Mammary epithelial cell (primary cell): ENCODE results near the gene DUSP28.

Experiments used
- EZH2 ChIP-seq: IDR thresholded peaks from 2 replicates; pipeline ENCODE4 v1.6.1; 2012; ENCODE audit warnings: low read length, inconsistent platforms, borderline replicate concordance
- TF ChIP-seq, protein P1 (sequence below), 2 donors: IDR thresholded peaks in 1 of 2; conservative IDR thresholded peaks in 1 of 2; 2 replicates each; pipeline ENCODE4 v1.5.1; 2011 to 2012; ENCODE audit warnings: inconsistent platforms in 2 of 2, low read length in 2 of 2, mild to moderate bottlenecking in 2 of 2, control low read depth in 1 of 2, low read depth in 1 of 2; ENCODE audit not compliant: insufficient read depth in 1 of 2; ENCODE audit errors: extremely low read depth in 1 of 2

DNA sequence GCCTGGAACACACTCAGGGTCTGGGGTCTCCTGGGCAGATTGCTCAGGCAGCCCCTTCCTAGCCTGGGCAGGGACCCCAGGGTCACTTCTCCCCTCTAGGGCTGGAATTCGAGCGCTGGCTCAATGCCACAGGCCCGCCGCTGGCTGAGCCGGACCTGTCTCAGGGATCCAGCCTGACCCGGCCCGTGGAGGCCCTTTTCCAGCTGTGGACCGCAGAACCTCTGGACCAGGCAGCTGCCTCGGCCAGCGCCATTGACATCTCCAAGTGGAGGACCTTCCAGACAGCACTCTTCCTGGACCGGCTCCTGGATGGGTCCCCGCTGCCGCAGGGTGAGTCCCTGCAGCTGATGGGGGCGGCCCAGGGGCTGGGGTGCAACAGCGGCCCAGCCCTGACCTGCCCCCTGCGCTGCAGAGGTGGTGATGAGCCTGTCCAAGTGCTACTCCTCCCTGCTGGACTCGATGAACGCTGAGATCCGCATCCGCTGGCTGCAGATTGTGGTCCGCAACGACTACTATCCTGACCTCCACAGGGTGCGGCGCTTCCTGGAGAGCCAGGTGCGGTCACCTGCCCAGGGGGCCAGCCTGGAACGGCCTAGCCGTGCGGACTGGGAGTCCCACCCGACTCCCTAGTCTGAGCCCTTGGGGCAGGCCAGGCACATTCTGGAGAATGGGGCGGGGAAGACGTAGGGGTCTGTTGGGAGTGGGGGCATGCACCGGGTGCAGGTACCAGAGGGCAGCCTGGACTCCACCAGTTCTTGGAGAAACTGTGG, 16.5 kb downstream of the DUSP28 start:
- TF ChIP-seq, protein P1, sequence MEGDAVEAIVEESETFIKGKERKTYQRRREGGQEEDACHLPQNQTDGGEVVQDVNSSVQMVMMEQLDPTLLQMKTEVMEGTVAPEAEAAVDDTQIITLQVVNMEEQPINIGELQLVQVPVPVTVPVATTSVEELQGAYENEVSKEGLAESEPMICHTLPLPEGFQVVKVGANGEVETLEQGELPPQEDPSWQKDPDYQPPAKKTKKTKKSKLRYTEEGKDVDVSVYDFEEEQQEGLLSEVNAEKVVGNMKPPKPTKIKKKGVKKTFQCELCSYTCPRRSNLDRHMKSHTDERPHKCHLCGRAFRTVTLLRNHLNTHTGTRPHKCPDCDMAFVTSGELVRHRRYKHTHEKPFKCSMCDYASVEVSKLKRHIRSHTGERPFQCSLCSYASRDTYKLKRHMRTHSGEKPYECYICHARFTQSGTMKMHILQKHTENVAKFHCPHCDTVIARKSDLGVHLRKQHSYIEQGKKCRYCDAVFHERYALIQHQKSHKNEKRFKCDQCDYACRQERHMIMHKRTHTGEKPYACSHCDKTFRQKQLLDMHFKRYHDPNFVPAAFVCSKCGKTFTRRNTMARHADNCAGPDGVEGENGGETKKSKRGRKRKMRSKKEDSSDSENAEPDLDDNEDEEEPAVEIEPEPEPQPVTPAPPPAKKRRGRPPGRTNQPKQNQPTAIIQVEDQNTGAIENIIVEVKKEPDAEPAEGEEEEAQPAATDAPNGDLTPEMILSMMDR (conservative IDR thresholded peaks at IDR 0.05 in 1 of 2, IDR thresholded peaks at IDR 0.05 in 1 of 2; ENCODE audit: extremely low read depth in 1 of 2, insufficient read depth in 1 of 2, low read depth in 1 of 2, low read length in 2 of 2) = no peak
- TF ChIP-seq EZH2 = no peak
